Activated T-cell treated with anti-CD3 and anti-CD28 coated beads, Interleukin-2, amount 50 U/mL, for 1 hour (primary cell): ENCODE data around the gene C3orf20.

ENCODE experiments used
- DNase-seq: peaks from one replicate; pipeline ENCODE4 v3.0.0-alpha.2; 2020

C3orf20 gene

GRCh38 chr3:14674841-14675240, at the start of gene C3orf20:
TSS of gene C3orf20 (plus strand) at chr3:14675141. CDS start at chr3:14682714, 7,573 bp downstream.
- DNase-seq = no peak

DNA sequence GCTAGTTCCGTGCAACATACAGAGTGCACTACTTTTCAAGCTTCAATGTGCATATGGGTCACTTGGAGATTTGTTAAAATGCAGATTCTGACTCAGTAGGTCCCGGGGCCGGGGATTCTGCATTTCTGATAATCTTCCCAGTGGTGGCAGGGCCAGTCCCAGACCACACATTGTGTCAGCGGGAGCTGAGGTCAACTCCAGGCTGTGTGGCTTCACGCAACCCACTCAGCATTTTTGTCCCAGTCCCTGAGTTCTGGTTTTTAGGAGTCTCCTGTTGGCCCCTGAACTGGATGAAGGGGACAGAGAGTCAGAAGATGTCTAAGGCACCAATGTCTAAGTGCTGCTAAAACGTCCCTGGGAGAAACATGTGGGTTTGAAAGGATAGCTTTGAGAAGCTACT, 49.5 kb upstream of the C3orf20 start:
- no peak for DNase-seq

GRCh38 chr3:14627815-14628214, 47.1 kb upstream of the C3orf20 start:
- no peak for DNase-seq

DNA sequence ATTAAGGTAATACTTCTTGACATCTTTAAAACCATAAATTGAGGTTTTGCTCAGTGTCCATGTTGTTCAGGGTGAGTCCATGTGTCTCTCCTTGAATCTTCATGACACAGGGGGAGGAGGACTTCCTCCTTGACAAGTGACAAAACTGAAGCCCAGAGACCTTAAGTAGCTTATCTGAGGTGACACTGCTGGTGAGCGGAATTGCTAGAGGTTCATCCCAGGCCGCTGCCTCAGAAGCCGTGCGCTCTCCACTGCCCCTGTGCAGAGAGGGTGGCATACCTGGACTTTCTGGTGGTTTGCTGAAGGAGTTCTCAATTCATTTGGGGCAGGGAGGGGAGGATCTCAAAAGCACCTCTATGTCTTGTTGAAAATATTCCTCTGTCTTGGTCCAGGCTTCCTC, 46.5 kb upstream of the C3orf20 start:
- no peak for DNase-seq

DNA sequence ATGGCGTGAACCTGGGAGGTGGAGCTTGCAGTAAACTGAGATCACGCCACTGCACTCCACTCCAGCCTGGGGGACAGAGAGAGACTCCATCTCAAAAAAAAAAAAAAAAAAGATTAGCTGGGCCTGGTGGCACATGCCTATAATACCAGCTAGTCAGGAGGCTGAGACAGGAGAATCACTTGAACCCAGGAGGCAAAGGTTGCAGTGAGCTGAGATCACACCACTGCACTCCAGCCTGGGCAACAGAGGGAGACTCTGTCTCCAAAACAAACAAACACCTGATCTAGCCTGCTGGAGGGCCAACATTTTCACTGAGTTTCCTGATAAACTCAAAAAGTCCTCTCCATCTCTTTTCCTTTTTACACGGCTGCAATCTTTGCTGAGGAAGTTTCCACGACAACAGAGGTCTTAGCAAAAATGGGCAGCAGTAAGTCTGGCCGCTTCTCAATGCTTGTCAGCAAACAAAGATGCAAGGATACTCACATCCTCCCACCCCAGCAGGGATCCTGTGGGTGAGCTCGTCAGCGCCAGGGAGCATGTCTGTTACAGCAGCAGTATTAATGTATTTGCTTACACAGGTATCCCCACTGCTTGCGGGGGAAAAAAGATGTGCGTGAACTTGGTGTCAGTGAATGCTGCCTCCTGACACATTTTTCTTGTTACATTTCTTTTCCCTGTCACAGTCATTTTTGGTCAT, 44.4 kb upstream of the C3orf20 start:
- no peak for DNase-seq

- DNase-seq = no peak
These were observed 43.8 kb upstream of the C3orf20 start for GRCh38 chr3:14631101-14631497.

DNA sequence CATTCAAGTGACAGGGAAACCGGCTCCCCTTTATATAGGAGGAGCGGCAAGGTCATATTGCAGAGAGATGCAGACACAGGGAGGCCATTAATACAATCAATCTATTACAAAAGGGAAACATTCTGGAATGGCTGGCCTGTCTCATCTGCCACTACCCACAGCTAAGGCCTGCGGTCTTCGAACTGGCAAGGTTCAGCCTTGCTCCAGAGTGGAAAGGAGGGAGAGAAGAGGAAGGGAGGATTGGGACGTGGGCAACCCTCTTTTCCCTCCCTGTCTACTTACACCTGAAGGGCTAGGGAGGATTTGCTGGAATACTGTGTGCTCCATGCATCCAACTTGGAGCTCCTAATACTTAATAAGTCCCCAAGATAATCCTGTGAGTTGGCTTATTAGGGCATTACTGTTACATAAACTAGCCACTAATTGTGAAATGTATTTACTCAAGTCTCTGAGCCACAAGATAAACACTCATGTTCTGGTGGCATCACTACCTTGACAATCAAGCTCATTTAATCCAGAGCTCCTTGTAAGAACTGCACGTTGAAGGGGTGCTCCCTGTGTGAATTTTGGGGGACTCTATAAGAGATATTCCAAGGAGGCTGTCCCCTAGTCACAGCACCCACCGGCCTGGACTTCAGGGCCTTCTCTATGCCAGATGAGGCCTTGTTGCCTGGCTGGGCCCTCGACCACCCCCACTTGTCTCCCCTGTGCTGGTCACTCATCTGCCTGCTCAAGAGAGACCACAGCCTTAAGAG, 43.1 kb upstream of the C3orf20 start:
- no peak for DNase-seq

GRCh38 chr3:14632442-14632930, 42.5 kb upstream of the C3orf20 start:
- no peak for DNase-seq

DNA sequence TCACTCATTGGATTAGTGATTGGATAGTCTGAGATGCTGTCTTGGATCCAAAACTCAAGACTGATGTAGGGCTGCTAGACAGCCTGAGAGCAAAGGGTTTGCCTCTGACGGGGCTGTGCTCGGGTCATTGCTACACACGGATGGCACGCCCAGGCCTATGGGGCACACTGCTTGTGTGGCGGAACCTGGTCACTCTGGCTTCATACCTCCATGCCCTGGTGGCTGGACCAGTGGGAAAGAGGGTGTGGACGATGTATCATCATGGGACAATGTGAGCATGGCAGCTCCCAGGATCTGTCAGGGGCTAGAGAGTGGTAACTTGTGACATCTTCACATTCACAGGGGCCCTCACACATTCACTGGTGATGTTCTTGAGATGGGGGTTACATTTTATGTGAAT, 41.5 kb upstream of the C3orf20 start:
- DNase-seq = no peak

DNA sequence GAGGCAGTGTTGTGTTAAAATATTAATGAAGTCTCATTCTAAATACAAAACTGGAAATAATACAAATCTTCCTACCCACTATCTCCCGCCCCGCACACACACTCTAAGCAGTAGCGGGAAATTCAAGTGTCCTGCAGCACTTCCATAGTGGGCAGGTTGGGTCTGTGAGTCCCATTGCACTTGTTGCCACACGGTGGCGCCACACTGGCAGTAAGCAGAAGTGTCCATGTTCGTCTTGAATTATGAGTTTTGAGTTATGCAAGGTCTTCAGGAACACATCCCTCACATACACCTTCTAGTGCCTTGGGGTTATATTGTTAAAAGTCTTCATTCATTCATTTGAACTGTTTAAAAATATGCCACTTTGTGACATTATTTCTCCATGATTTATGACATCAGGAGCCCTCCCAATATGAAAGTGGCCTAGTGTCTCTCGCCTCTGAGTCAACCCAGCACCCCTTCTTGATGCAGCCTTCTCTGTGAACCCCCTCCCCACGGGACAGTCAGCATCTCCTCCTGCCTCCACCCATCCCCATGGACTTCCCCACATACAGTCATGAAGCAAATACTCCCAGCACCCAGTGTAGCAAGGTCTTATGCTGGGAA, 41.0 kb upstream of the C3orf20 start:
- peak; percentile 58 for DNase-seq

DNA sequence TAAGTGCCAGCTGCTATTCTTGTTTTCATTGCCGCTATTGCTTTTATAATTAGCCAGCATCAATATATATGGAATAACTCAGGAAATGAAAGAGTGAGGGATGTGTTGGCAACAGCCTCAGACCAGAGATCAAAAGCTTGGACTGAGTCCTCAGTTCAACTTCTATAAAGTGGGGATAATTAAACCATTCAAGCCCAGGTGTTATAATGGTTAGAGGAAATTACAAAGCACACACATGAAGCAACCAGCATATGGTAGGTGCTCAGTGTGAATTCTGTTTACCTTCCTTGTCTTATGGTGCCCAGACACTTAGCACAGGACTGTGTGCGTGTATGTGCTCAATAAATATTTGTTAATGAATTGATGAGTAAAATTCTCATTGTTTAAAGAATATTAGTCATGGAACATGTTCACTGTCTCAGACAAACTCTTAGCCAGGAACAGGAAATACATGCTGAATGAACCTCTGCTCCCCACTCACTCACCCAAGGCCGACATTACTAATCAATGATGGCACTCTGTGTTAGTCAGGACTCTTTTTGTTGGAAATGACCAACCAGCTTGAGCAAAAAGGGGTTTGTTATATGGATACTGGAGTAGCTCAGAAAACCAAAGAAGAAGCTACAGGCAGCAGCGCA, 40.1 kb upstream of the C3orf20 start:
- DNase-seq = no peak

DNA sequence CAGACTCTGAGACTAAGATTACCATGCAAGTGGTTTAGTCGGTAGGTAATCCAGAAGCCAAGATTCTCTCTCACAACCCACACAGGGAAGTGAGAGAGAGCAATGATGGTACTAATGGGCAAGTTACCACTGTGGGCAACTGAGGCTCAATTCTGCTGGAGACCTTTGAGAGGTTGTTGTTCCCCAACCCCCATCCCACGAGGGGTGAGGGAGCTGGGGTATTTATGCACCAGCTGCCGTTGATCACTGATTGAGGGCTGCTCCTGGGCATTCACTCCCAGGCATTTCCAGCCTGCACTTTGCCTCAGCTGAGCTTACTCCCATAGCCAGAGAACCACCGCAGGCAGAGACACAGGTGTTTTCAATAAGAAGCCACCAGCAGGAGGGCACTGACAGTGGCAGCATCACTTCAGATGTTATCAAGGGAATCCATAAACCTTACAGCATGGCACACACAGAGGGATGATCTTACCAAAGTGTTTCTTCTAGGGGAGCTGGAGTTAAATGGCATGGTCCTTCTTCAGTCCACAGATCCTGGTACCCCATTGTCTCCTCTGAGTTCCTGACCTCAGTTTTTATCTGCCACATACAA, 38.3 kb upstream of the C3orf20 start:
- DNase-seq = no peak

DNA sequence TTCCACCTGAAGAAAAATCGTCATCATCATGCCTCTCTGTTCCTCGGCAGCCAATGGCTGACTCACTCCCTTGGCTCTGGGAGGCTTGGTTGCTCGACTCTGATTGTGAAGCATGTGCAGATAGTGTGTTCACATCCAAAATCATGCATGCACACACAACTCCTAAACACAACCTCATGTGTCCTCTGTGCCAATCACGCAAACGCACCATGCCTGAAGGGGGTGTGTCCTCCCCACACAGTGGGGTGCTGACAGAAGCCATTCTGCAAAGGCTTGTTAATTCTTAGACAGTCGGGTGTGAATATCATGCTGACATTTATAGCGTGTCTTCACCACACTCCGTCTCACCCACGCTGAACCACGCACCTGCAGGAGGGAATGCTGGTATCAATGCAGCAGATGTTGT, 34.8 kb upstream of the C3orf20 start:
- DNase-seq = no peak

DNA sequence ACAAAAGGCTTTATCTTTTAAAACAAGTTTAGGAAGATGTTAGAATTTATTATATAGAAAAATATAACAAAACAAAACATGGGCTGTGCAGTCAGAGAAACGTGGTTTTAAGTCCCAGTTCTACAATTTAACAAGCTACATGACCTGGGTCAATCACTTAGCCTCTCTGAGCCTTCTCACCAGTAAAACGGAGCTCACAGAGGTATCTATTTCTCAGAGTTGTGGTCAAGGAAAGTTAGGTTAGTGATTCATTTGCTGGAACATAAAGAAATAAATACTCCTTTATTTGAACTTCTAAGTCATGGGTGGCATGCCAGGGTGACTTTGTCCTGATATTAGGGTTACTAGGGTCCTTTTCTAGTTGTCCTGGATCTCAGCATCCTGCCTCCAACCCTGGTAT, 34.2 kb upstream of the C3orf20 start:
- no peak for DNase-seq

DNA sequence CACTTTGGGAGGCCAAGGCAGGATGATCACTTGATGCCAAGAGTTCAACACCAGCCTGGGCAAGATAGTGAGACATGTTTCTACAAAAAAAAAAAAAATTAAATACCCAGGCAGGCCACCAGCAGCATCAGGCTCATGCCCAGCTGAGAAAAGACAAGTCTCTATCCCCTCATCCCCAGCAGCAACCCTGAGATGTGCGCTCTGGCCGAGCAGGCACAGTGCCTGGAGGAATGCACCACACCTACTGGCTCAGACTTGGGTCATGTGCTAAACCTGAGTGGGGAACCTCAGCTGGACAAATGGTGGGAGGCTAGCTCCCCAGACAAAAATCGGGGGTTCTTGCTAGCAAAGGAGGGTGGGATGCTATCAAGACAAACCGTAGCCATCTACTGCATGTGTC, 33.6 kb upstream of the C3orf20 start:
- DNase-seq = no peak

DNA sequence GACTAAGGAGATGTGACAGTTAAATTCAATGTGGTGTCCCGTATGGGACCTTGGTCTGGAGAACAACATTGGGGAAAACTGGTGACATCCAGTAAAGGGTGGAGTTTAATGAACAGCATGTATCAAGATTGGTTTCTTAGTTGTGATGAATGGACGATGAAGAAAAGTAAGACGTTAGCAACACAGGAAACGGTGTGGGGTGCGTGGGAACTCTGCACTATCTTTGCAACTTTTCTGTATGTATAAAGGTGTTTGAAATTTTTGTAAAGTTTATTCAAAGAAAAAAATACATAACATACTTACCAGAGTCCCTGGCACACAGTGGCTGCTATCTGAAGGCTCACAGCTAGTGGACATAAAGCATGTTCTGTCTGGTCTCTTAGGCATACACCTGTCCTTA, 29.5 kb upstream of the C3orf20 start:
- DNase-seq = no peak

GRCh38 chr3:14646131-14646573, 28.8 kb upstream of the C3orf20 start:
- no peak for DNase-seq

DNA sequence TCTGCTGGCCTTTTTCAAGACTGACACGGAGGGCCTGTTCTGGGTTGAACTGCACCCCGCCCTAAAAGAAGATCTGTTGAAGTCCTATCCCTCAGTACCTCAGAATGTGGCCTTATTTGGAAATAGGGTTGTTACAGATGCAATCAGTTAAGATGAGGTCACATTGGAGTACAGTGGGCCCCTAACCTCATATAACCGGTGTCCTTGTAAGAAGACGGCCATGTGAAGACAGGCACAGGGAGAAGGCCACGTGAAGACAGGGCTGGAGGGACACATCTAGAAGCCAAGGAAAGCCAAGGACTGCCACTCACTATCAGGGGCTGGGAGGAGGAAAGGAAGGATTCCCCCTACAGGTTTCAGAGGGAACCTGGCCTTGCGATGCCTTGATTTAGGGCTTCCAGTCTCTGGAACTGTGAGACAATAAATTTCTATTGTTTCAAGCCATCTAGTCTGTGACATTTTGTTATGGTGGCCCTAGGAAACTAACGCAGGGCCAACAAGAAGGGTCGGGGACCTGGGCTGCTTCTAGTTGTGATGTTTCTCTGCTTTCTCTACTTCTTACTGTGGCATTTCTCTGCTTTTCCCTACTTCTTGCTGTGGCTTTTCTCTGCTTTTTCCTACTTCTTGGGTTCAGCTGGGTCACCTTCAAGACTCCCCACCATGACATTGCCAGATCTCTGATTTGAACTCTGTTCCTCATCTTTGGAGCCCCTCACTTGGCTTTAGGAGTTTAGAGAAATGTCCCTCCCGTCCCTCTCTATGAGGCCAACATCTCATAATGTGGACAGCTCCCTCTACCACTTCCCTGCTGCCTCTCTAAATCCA, 28.1 kb upstream of the C3orf20 start:
- no peak for DNase-seq

DNA sequence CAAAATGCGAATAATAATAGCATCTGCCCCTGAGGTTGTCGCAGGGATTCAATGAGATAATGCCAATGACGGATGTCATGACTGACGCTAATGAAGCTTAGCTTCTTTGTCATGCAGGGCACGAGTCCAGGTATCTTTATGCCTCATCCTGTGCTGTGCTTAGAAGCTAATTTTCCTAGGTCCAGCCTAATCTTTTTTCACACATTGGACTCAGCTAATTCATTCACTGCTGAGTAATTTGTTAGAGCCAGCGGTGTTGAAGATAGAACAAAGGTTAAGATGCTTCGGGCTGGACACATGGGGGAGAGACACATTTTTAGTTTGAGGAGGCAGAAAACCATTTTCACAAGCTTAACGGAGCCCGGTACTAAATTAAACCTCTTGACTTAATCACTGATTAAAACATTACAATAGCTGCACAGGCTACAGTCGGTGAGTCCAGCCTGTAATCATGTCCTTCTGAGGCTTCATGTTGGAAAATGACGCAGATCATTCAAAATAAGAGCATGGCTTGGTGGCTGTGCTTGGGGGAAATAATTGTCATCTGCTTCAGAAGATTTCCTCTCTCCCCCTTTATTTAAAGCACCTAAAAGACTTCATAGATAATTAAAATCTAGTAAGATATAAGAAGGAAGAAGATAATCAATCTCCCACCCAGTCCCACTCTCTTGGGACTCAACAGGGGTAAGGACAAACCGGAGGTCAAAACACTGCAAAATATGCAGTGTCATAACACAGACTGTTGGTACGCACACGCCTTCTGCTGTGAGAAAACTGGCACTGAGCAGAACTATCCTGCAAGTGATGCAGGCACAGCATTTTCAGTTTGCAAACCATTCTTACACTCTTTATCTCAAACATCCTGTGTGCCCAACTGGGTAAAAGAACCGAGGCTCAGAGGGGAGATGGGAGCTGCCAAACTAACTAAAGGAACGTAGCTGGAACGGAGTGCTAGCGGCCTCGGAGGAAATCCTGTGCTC, 26.7 kb upstream of the C3orf20 start:
- no peak for DNase-seq

GRCh38 chr3:14649466-14649865, 25.5 kb upstream of the C3orf20 start:
- DNase-seq = no peak

GRCh38 chr3:14650193-14650592, 24.7 kb upstream of the C3orf20 start:
- no peak for DNase-seq
